WERI-Rb-1 (cell line): Measurements from ENCODE around the gene SPSB1.

ENCODE experiments used
- DNase-seq: peaks from one replicate; pipeline ENCODE4 v3.0.0-alpha.2; 2020
- H3K27ac ChIP-seq: fragments of 250-450 bp; sonication (Bioruptor Pico); 2 replicates; pipeline ENCODE4 v1.5.1; 2020; ENCODE audit warnings: mild to moderate bottlenecking, moderate library complexity
- H3K27me3 ChIP-seq: fragments of 250-450 bp; sonication (Bioruptor Pico); 2 replicates; pipeline ENCODE4 v1.5.1; 2021; ENCODE audit warnings: mild to moderate bottlenecking, low read depth, moderate library complexity; ENCODE audit not compliant: insufficient read depth, severe bottlenecking
- H3K36me3 ChIP-seq: fragments of 250-450 bp; sonication (Bioruptor Pico); 2 replicates; pipeline ENCODE4 v1.5.1; 2020; ENCODE audit warnings: mild to moderate bottlenecking, moderate library complexity
- H3K4me3 ChIP-seq: 2 replicates; pipeline ENCODE4 v1.5.1; 2011; ENCODE audit warnings: low read depth, mild to moderate bottlenecking, control low read depth, low read length
- H3K9me3 ChIP-seq: fragments of 250-450 bp; sonication (Bioruptor Pico); 2 replicates; pipeline ENCODE4 v1.5.1; 2021; ENCODE audit warnings: mild to moderate bottlenecking, moderate library complexity; ENCODE audit not compliant: severe bottlenecking
- TF ChIP-seq, protein P1 (sequence below): IDR thresholded peaks from 2 replicates; pipeline ENCODE4 v1.5.1; 2011; ENCODE audit warnings: low read depth, mild to moderate bottlenecking, control low read depth, inconsistent platforms, low read length

Gene SPSB1

DNA sequence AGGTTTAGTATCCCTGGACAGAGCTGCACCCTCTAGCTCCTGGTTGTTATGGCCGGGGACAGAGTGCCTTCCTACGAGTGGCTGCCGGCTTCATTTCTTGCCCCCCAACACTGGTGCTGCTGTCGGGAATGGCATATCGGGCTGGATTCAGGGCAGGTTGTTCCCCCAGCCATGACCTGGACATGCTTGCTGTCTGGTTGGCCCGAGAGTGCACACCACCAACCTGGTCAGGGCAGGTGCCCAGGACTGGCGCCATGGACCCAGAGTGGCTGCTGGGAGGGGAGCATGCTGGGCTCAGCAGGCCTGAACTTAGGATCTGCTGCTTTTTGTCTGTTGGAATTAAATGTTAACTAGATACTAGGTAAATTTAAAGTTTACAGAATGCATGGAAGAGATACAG, 36.4 kb upstream of the SPSB1 start:
- no peak overlapping the region for H3K4me3 ChIP-seq
- H3K9me3 ChIP-seq = peaks cover 16% of the 10 kb centered on the region
- H3K27me3 ChIP-seq = no peaks in the 10 kb centered on the region
- no peak overlapping the region for H3K27ac ChIP-seq
- H3K36me3 ChIP-seq = no peaks in the 10 kb centered on the region
- DNase-seq = no peak
- TF ChIP-seq, protein P1, sequence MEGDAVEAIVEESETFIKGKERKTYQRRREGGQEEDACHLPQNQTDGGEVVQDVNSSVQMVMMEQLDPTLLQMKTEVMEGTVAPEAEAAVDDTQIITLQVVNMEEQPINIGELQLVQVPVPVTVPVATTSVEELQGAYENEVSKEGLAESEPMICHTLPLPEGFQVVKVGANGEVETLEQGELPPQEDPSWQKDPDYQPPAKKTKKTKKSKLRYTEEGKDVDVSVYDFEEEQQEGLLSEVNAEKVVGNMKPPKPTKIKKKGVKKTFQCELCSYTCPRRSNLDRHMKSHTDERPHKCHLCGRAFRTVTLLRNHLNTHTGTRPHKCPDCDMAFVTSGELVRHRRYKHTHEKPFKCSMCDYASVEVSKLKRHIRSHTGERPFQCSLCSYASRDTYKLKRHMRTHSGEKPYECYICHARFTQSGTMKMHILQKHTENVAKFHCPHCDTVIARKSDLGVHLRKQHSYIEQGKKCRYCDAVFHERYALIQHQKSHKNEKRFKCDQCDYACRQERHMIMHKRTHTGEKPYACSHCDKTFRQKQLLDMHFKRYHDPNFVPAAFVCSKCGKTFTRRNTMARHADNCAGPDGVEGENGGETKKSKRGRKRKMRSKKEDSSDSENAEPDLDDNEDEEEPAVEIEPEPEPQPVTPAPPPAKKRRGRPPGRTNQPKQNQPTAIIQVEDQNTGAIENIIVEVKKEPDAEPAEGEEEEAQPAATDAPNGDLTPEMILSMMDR = no peak

DNA sequence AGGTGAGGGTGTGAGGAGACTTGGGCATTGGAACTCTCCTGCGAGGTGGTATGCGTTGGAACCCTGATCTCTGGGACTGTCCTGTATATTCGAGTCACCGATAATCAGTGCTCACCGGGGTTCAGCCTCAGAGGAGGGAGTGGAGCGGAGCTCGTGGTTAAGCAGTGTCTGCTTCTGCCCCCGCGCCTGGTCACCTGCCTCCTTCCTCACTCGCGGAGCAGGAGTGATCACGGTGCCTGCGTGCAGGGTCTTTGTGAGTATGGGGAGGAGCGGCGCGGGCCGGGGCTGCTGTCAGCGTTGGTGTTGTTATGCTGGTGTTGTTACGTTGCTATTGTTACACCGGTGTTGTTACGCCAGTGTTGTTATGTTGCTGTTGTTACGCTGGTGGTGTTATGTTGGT, 34.8 kb upstream of the SPSB1 start:
- H3K4me3 ChIP-seq = no peak overlapping the region
- DNase-seq = no peak
- TF ChIP-seq, protein P1 = no peak
- peaks cover 16% of the 10 kb centered on the region for H3K9me3 ChIP-seq
- H3K27me3 ChIP-seq = no peaks in the 10 kb centered on the region
- no peaks in the 10 kb centered on the region for H3K36me3 ChIP-seq
- H3K27ac ChIP-seq = no peak overlapping the region

- TF ChIP-seq, protein P1 = no peak
- no peaks in the 10 kb centered on the region for H3K36me3 ChIP-seq
- no peak for DNase-seq
- no peak overlapping the region for H3K27ac ChIP-seq
- no peaks in the 10 kb centered on the region for H3K27me3 ChIP-seq
- no peak overlapping the region for H3K4me3 ChIP-seq
- H3K9me3 ChIP-seq = peaks cover 16% of the 10 kb centered on the region
These were observed 34.1 kb upstream of the SPSB1 start for GRCh38 chr1:9258629-9259028.

GRCh38 chr1:9260059-9260766, 32.5 kb upstream of the SPSB1 start:
- Histone ChIP-seq H3K36me3 (peaks cover 5% of the 10 kb centered on the region; the same call in 1 of the 2 replicates), H3K9me3 (peaks cover 16% of the 10 kb centered on the region), H3K4me3 (no peak overlapping the region), H3K27me3 (no peaks in the 10 kb centered on the region), H3K27ac (no peak overlapping the region)
- TF ChIP-seq, protein P1 = no peak
- DNase-seq = no peak

- TF ChIP-seq, protein P1 = no peak
- Histone ChIP-seq H3K4me3 (no peak overlapping the region), H3K9me3 (peaks cover 16% of the 10 kb centered on the region), H3K27me3 (no peaks in the 10 kb centered on the region), H3K27ac (no peak overlapping the region), H3K36me3 (peaks cover 5% of the 10 kb centered on the region; the same call in 1 of the 2 replicates)
- no peak for DNase-seq
These were observed 31.2 kb upstream of the SPSB1 start for GRCh38 chr1:9261496-9261895.
